Activated CD8-positive, alpha-beta T cell treated with anti-CD3 and anti-CD28 coated beads, Interleukin-2, amount 10 ng/mL, durations not matched to agents 7 days and 5 days (primary cell): Measurements from ENCODE around the gene IRAK3. TPM values are rescaled to one million over a fixed set of nuclear protein-coding genes. Genes with fewer than 3 reads are reported as not detected.
A peak's percentile ranks its signal among the peaks of the same experiment; 100 is the strongest.

ENCODE experiments used
- ATAC-seq: fragments of 150-1000 bp; cut with Tn5 transposase; one replicate; pipeline ENCODE4 v1.10.0; 2021; ENCODE audit warnings: moderate library complexity
- CTCF ChIA-PET: fragments of 350-600 bp; sonication (Branson Sonifier 250); formaldehyde crosslinking; loops from one replicate; lab custom pipeline; 2021; ENCODE audit warnings: antibody characterized with exemption; lab: Charles Lee
- POLR2A ChIA-PET: fragments of 350-600 bp; sonication (Branson Sonifier 250); formaldehyde crosslinking; loops from one replicate; lab custom pipeline; 2021; ENCODE audit warnings: antibody characterized with exemption; lab: Charles Lee
- DNase-seq: peaks from one replicate; pipeline ENCODE4 v3.0.0-alpha.2; 2020
- H3K27ac Mint-ChIP-seq: one replicate; pipeline ENCODE4 v1.8.0; 2021; ENCODE audit warnings: mild to moderate bottlenecking, mixed read lengths
- H3K27me3 Mint-ChIP-seq: one replicate; pipeline ENCODE4 v1.8.0; 2021; ENCODE audit warnings: low read depth, mixed read lengths
- H3K36me3 Mint-ChIP-seq: one replicate; pipeline ENCODE4 v1.8.0; 2021; ENCODE audit warnings: low read depth, mixed read lengths
- H3K4me1 Mint-ChIP-seq: one replicate; pipeline ENCODE4 v1.8.0; 2021; ENCODE audit warnings: low read depth, mixed read lengths
- H3K4me3 Mint-ChIP-seq: one replicate; pipeline ENCODE4 v1.8.0; 2021; ENCODE audit warnings: mild to moderate bottlenecking, mixed read lengths
- H3K9me3 Mint-ChIP-seq: one replicate; pipeline ENCODE4 v1.8.0; 2022; ENCODE audit warnings: mixed read lengths; ENCODE audit not compliant: insufficient read depth
- total RNA-seq, 2 experiments: library from RNA; stranded (reverse); gene quantifications; one replicate each; pipeline ENCODE4 v1.2.3, GENCODE V29; 2021

Gene IRAK3
- total RNA-seq: under 1 TPM; 0.05 to 0.40 TPM

- H3K4me1 Mint-ChIP-seq: peaks cover 4% of the 10 kb centered on the region
- ChIA-PET CTCF (interaction anchor here (0.6 to 1.4 kb wide), 2 partner anchors 19 to 28 kb away, joined by 3 read pairs; partner anchors contain the start of gene TMBIM4), POLR2A (no interaction called here)
These were observed at the start of gene IRAK3 for GRCh38 chr12:66188584-66189485. Gene IRAK3 (plus strand): TSS chr12:66189214. CDS start chr12:66189300, 86 bp downstream.

GRCh38 chr12:66139328-66139727 lies 49.7 kb upstream of the IRAK3 start:
- Mint-ChIP-seq H3K4me1 (peaks cover 1% of the 10 kb centered on the region), H3K36me3 (peaks cover 63% of the 10 kb centered on the region), H3K9me3 (peaks cover 25% of the 10 kb centered on the region), H3K27me3 (no peaks in the 10 kb centered on the region), H3K4me3 (no peak overlapping the region), H3K27ac (no peak overlapping the region)
- CTCF ChIA-PET: no interaction called here
- no peak for DNase-seq
- no peak for ATAC-seq
- POLR2A ChIA-PET: interaction anchor here (2.0 kb wide), 1 partner anchor 9 kb away, joined by 11 read pairs; the partner anchor contains the start of gene LLPH

More at GRCh38 chr12:66188584-66189485, at the start of gene IRAK3:
- no peaks in the 10 kb centered on the region for H3K9me3 Mint-ChIP-seq
- peak; percentile 53 for DNase-seq
- peaks cover 45% of the 10 kb centered on the region for H3K27me3 Mint-ChIP-seq
- H3K36me3 Mint-ChIP-seq: peaks cover 4% of the 10 kb centered on the region
- peak within 1 kb of the TSS; percentile 42 for H3K4me3 Mint-ChIP-seq
- peak; percentile 90 for ATAC-seq
- H3K27ac Mint-ChIP-seq: no peak within 1 kb of the TSS

- ATAC-seq (no peak), DNase-seq (no peak)
- Mint-ChIP-seq H3K4me1 (peaks cover 14% of the 10 kb centered on the region), H3K9me3 (peaks cover 25% of the 10 kb centered on the region), H3K36me3 (peaks cover 73% of the 10 kb centered on the region), H3K27ac (no peak overlapping the region), H3K27me3 (no peaks in the 10 kb centered on the region), H3K4me3 (no peak overlapping the region)
- CTCF ChIA-PET: no interaction called here
- POLR2A ChIA-PET: interaction anchor here (2.0 kb wide), 1 partner anchor 10 kb away, joined by 11 read pairs; the partner anchor contains the start of gene LLPH
These were observed 48.3 kb upstream of the IRAK3 start for GRCh38 chr12:66140731-66141130.

GRCh38 chr12:66141299-66141698 lies 47.7 kb upstream of the IRAK3 start:
- POLR2A ChIA-PET: interaction anchor here (0.9 kb wide), 1 partner anchor 11 kb away, joined by 3 read pairs; the partner anchor contains the start of gene LLPH
- DNase-seq: no peak
- peaks cover 25% of the 10 kb centered on the region for H3K9me3 Mint-ChIP-seq
- no peak overlapping the region for H3K4me3 Mint-ChIP-seq
- no peaks in the 10 kb centered on the region for H3K27me3 Mint-ChIP-seq
- CTCF ChIA-PET: no interaction called here
- peaks cover 17% of the 10 kb centered on the region for H3K4me1 Mint-ChIP-seq
- peaks cover 69% of the 10 kb centered on the region for H3K36me3 Mint-ChIP-seq
- no peak for ATAC-seq
- H3K27ac Mint-ChIP-seq: no peak overlapping the region

GRCh38 chr12:66142826-66143225 lies 46.2 kb upstream of the IRAK3 start:
- Mint-ChIP-seq H3K27me3 (no peaks in the 10 kb centered on the region), H3K4me3 (no peak overlapping the region), H3K36me3 (peaks cover 58% of the 10 kb centered on the region), H3K4me1 (peaks cover 17% of the 10 kb centered on the region), H3K9me3 (peaks cover 25% of the 10 kb centered on the region), H3K27ac (no peak overlapping the region)
- DNase-seq (no peak), ATAC-seq (no peak)
- ChIA-PET CTCF (interaction anchor here (3.4 to 3.6 kb wide), 2 partner anchors 11 to 126 kb away, joined by 19 to 21 read pairs; partner anchors contain the start of gene LLPH), POLR2A (interaction anchor here (1.0 kb wide), 1 partner anchor 27 kb away, joined by 4 read pairs; the partner anchor contains the start of gene TMBIM4)

- Mint-ChIP-seq H3K27me3 (no peaks in the 10 kb centered on the region), H3K9me3 (peaks cover 25% of the 10 kb centered on the region), H3K4me1 (peaks cover 17% of the 10 kb centered on the region), H3K27ac (peak overlapping the region; percentile 48), H3K4me3 (no peak overlapping the region), H3K36me3 (peaks cover 55% of the 10 kb centered on the region)
- ChIA-PET POLR2A (interaction anchor here (1.0 to 2.2 kb wide), 2 partner anchors 13 to 26 kb away, joined by 4 to 14 read pairs; partner anchors contain the start of genes LLPH and TMBIM4), CTCF (interaction anchor here (2.3 to 3.6 kb wide), 3 partner anchors 12 to 125 kb away, joined by 6 to 21 read pairs (median 19); partner anchors contain the start of gene LLPH)
- no peak for DNase-seq
- ATAC-seq: no peak
These were observed 45.1 kb upstream of the IRAK3 start for GRCh38 chr12:66143868-66144267.

GRCh38 chr12:66144791-66145754 lies 43.9 kb upstream of the IRAK3 start:
- CTCF ChIA-PET: interaction anchor here (0.7 to 3.6 kb wide), 18 partner anchors 9 to 568 kb away, joined by 3 to 21 read pairs (median 4); partner anchors contain the start of genes LLPH and TMBIM4
- Mint-ChIP-seq H3K9me3 (peaks cover 23% of the 10 kb centered on the region), H3K27ac (peak overlapping the region; percentile 78), H3K27me3 (no peaks in the 10 kb centered on the region), H3K4me1 (peaks cover 17% of the 10 kb centered on the region), H3K4me3 (no peak overlapping the region), H3K36me3 (peaks cover 51% of the 10 kb centered on the region)
- POLR2A ChIA-PET: interaction anchor here (0.6 to 2.2 kb wide), 4 partner anchors 12 to 24 kb away, joined by 3 to 14 read pairs (median 4); partner anchors contain the start of gene LLPH
- DNase-seq (peak; percentile 28), ATAC-seq (peak; percentile 49)

- no peaks in the 10 kb centered on the region for H3K27me3 Mint-ChIP-seq
- H3K36me3 Mint-ChIP-seq: peaks cover 21% of the 10 kb centered on the region
- ATAC-seq: no peak
- H3K4me1 Mint-ChIP-seq: peaks cover 12% of the 10 kb centered on the region
- H3K27ac Mint-ChIP-seq: no peak overlapping the region
- H3K9me3 Mint-ChIP-seq: no peaks in the 10 kb centered on the region
- ChIA-PET POLR2A (interaction anchor here (0.8 to 1.8 kb wide), 2 partner anchors 19 to 59 kb away, joined by 3 to 5 read pairs; no protein-coding TSS in a partner anchor), CTCF (no interaction called here)
- H3K4me3 Mint-ChIP-seq: no peak overlapping the region
- DNase-seq: no peak
These were observed 39.2 kb upstream of the IRAK3 start for GRCh38 chr12:66149702-66150398.

- H3K27me3 Mint-ChIP-seq: no peaks in the 10 kb centered on the region
- ChIA-PET CTCF (interaction anchor here (1.2 kb wide), 1 partner anchor 16 kb away, joined by 4 read pairs; the partner anchor contains the start of gene TMBIM4), POLR2A (interaction anchor here (0.7 kb wide), 1 partner anchor 16 kb away, joined by 3 read pairs; no protein-coding TSS in a partner anchor)
- no peak overlapping the region for H3K4me3 Mint-ChIP-seq
- H3K4me1 Mint-ChIP-seq: no peaks in the 10 kb centered on the region
- no peak for ATAC-seq
- no peak for DNase-seq
- H3K27ac Mint-ChIP-seq: no peak overlapping the region
- no peaks in the 10 kb centered on the region for H3K9me3 Mint-ChIP-seq
- peaks cover 22% of the 10 kb centered on the region for H3K36me3 Mint-ChIP-seq
These were observed 36.3 kb upstream of the IRAK3 start for GRCh38 chr12:66152732-66153131.

GRCh38 chr12:66154776-66155175 lies 34.2 kb upstream of the IRAK3 start:
- CTCF ChIA-PET: no interaction called here
- Mint-ChIP-seq H3K36me3 (peaks cover 29% of the 10 kb centered on the region), H3K9me3 (no peaks in the 10 kb centered on the region), H3K27me3 (no peaks in the 10 kb centered on the region), H3K4me3 (no peak overlapping the region), H3K4me1 (no peaks in the 10 kb centered on the region), H3K27ac (no peak overlapping the region)
- DNase-seq (no peak), ATAC-seq (no peak)
- POLR2A ChIA-PET: no interaction called here
